ENCODE results near the gene PCBP3.

PCBP3 gene

DNA sequence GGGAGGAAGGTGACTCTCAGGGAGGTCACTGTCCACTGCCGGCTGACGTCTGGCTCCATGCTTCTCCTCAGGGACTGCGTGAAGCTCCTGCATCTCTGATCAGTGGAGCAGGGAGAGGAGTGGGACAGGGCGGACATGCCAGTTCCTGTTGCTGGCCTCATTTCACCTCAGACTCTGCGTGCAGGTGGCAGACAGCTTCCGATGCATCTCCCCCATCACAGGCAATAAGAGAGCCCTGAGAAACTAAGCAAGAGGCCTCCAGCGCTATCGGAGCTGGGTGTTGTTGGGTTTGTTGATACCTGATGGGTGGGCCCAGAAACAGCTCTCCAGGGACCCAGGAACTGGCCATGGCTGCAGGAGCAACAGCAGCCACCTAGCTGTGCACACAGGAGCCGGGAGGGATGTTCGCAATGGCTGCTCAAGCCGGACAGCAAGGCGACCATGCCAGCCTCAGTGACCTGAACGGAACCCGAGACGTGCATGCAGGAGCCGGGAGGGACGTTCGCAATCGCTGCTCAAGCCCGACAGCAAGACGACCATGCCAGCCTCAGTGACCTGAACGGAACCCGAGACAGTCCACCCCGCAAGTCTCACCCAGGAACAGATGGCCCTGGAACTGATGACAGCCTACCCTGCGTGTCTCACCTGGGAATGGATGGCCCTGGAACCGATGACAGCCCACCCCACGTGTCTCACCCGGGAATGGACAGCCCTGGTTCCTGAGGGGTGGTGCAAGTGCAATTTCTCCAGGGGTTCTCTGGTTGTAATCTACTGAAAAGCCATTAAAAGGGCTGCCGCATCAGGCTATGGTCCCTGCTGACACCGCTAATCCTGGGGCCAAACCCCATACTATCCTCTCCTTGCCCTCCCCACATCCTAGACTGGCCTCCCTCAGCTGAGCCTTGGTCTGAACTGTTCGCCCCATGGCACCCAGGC is 14.2 kb upstream of the PCBP3 start:
- TF ChIP-seq, protein P1, sequence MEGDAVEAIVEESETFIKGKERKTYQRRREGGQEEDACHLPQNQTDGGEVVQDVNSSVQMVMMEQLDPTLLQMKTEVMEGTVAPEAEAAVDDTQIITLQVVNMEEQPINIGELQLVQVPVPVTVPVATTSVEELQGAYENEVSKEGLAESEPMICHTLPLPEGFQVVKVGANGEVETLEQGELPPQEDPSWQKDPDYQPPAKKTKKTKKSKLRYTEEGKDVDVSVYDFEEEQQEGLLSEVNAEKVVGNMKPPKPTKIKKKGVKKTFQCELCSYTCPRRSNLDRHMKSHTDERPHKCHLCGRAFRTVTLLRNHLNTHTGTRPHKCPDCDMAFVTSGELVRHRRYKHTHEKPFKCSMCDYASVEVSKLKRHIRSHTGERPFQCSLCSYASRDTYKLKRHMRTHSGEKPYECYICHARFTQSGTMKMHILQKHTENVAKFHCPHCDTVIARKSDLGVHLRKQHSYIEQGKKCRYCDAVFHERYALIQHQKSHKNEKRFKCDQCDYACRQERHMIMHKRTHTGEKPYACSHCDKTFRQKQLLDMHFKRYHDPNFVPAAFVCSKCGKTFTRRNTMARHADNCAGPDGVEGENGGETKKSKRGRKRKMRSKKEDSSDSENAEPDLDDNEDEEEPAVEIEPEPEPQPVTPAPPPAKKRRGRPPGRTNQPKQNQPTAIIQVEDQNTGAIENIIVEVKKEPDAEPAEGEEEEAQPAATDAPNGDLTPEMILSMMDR (conservative IDR thresholded peaks at IDR 0.05): no peak
- TF ChIP-seq ZFX (IDR thresholded peaks at IDR 0.05): no peak
- H3K27ac ChIP-seq: no peak overlapping the region

DNA sequence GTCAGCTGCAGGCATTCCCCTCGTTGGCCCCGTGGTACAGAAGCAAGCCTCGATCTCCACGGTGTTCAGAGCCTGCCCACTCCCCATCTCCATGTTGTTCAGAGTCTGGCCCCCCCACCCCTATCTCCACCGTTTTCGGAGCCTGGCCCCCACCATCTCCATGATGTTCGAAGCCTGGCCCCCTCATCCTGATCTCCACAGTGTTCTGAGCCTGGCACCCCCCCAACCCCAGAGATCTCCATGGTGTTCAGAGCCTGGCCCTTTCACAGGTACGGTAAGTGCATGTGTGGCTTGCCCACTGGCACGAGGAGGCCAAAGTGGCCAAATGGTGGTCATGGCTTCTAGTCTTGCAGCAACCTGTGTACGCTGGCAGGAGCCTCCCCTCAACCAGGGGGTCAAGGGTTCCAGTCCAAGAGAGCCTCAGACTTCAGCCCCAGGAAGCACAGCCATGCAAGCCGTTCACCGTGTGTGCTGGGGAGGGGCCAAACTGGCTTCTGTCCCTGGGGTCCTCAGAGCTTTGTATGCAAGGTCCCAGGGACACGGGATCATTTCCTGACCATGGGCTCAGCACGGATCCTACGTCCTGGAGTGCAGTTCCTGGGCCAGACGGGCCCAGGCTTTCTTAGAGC is 13.3 kb upstream of the PCBP3 start:
- H3K27ac ChIP-seq: no peak overlapping the region
- no peak for TF ChIP-seq ZFX (IDR thresholded peaks at IDR 0.05)
- TF ChIP-seq, protein P1 (conservative IDR thresholded peaks at IDR 0.05): no peak

DNA sequence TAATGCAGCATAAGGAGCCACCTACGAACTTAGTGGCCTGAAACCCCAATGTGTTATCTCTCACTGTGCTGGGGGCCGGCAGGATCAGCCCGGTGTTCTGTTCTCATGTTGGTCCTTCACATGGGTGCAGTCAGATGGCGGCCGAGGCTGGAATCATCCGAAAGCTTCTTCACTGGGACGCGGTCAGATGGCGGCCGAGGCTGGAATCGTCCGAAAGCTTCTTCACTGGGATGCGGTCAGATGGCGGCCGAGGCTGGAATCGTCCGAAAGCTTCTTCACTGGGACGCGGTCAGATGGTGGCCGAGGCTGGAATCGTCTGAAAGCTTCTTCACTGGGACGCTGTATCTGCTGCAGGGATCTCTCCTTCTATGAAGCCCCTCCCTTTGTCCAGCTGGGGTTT is 12.6 kb upstream of the PCBP3 start:
- no peak overlapping the region for H3K27ac ChIP-seq
- TF ChIP-seq, protein P1 (conservative IDR thresholded peaks at IDR 0.05): no peak

DNA sequence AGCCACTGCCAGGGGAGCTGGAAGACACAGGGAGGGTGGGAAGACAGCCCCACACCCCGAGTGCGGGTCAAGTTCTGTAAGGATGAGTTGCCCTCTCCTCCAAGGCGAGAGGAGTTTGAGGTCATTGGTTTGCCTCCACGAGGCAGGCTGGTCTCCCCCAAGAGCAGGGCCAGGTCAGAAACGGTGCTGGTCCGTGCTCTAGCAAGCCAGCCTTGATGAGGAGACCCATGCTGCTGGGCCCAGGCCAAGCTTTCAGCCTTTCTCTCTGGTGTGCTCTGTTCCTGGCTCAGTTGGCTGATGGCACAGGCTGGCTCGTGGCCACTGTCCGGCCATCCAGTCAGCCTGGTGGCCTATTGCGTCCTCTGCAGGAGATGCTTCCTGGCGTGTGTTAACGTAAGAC is 12.0 kb upstream of the PCBP3 start:
- TF ChIP-seq, protein P1 (conservative IDR thresholded peaks at IDR 0.05): no peak
- no peak for TF ChIP-seq ZFX (IDR thresholded peaks at IDR 0.05)
- no peak overlapping the region for H3K27ac ChIP-seq

DNA sequence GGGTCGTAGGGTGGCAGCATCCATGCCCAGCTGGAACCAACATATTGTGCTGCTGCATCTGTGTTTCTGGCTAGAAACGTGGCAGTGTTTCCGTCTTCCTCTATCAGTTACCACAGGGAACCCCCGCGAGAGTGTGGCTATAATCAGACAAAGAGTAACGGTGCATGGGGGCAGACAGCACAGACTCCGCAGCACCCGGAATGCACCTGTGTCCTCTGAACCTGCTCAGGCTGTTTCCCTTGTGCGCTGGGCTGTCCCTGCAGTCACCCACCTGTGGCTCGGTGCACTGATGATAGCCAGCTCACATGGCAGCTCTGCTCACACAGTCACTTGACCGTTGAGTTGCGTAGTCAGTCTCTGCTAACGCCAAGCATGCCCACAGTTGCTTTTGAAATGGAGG is 11.4 kb upstream of the PCBP3 start:
- H3K27ac ChIP-seq: no peak overlapping the region
- TF ChIP-seq ZFX (IDR thresholded peaks at IDR 0.05): no peak
- TF ChIP-seq, protein P1 (conservative IDR thresholded peaks at IDR 0.05): no peak

DNA sequence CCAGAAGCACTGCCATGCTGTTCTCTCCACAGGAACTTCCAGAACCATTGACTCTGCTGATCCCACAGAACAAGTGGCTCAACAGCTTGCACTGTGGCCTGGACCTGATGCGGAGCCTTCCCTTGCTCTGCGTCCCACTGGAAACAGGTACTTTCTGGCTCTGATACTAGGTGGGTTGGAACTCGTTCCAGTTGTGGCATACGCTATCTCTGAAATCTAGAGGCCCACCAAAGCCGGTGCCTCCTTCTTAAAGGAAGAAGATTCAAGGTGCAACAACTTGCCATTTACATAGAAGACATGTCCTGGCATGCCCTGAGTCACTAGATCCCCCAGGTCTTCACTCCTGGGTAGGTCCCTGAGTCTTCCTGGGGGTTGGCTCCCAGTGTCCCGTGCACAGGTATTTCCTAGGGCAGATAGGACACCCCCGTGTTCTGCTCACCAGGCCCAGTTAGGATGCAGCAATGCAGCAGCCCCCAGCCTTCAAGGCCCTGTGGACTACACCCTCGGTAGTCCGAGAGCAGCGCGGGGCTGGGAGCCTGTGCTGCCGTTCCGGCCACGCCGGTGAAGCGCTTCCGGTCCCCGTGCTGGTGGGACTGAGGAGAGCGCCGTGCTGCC is 10.8 kb upstream of the PCBP3 start:
- TF ChIP-seq ZFX (IDR thresholded peaks at IDR 0.05): no peak
- TF ChIP-seq, protein P1 (conservative IDR thresholded peaks at IDR 0.05): no peak
- H3K27ac ChIP-seq: no peak overlapping the region

Data from C4-2B (cell line).